GM18526 (cell line): ENCODE results near the gene TENM4.

ENCODE experiments used
- POLR2A ChIP-seq: IDR thresholded peaks from 3 replicates; pipeline ENCODE4 v1.6.1; 2011; ENCODE audit not compliant: insufficient read length; ENCODE audit errors: extremely low read depth

The TENM4 gene

DNA sequence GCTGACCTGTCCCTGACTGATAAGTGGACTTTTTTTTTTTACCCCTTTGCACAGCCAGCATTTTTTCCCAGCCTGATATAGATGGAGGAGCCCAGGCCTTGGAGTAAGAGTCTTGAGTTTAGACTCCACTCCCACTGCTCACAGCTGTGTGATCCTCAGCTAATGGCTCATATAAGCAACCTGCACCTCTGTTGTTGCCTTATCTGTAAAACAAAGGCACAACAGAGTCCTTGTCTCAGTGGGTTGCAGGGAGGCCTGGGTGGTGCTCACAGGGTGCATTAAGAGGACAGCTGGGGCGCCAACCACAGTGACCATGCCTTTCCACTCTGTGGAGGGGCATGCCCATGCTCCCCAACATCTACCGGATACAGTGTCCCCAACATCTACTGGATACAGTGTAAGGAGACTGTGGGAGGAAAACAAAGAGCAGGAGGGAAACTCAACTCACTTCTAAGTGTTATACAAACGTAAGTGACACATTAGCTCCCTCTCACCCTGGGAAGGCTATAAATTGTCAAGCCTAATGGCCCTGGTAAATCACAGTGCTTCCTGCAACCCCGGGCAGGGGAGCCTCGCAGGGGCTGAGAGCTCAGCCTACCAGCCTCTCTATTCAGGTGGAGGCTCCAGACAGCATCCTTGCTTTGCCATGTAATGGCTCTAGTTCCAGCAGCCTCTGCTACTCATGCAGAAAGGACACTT is 109.5 kb downstream of the TENM4 start:
- no peak for TF ChIP-seq POLR2A

DNA sequence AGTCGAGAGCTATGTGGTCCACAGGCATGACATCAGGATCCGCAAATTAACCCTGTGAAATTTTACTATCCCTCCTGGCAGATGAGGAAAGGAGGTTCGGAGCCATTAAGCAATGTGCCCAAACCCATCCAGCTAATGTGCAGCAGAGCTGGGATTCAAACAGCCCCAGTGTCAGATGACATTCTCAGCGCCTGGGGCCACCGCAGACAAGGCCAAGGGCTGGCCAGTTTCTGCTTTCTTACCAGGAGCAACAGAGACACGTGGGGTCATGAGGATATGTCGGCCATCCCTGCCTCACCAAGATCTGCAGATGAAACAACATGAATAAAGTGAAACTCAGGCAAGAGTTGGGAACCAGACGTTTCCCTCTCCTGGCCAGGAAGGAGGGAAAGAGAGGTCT is 110.2 kb downstream of the TENM4 start:
- no peak for TF ChIP-seq POLR2A

DNA sequence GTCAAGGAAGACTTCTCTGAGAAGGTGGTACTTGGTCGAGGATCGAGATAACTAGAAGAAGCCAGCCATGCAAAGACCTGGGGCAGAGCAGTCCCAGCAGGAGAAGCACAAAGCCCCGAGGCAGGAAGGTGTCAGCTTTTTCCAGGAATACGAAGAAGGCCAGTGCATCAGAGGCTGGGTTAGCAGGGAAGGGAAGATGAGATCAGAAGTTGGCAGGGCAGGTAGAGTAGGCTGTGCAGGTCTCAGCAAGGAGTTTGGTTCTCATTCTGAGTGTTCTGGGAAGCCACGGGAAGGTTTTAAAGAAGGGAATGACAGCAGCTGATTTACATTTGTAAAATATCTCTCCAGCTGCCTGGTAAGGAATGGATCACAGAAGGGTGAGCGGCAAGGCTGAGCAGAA is 111.3 kb downstream of the TENM4 start:
- TF ChIP-seq POLR2A, result no peak

DNA sequence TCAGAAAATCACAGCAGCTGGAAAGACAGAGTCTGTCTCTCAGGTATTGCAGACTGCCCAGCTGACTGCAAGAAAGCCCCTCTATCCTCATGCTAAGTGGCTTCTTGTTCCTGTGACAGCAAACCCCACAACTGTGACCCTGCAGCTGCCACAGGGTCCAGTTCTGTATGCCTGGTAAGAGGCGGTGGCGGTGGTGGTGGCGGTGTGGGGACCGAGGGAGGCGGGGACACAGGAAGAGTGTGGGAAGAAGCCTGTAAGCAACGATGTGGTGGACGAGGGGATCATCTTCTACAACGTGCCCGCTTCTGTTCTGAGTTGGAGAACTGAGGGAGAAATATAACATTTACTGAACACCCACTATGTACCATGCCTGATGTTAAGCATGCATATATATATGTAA is 112.4 kb downstream of the TENM4 start:
- TF ChIP-seq POLR2A, result no peak

DNA sequence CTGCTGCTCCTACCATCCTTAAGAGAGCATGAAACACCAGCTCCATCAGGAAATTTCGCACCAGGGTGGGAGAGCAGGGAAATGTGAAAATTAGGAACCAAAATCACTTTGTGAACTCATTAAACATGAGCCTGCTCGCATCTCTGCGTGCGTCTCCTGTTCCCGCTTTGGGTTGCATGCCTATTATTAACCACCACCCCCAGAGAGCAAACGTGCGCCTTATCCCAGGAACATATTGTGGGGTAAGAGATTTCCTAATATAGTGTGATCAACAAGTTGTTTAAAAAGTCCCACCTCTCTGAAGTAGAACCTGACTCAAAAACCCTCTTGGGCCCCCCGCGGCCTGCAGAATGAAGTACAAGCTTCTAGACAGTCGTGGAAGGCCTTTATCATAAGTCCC is 115.0 kb downstream of the TENM4 start:
- TF ChIP-seq POLR2A, result no peak

DNA sequence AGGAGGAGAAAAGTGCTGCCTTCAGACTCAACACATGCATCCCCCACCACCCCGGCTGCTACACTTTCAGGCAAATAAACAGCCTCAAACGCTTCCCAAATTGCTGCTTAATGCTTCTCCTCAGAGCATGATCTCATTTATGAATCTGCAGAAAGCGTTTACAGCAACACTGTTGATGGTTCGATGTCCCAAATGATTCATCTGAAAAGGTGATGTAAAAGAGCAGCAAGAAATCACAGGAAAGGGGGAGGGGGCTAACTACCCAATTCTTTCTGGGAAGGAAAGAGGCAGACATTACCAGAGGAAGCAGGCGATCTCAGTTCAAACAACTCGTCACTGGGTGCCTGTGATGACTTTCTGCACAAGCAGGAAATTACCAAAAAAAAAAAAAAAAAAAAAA is 119.6 kb downstream of the TENM4 start:
- no peak for TF ChIP-seq POLR2A

DNA sequence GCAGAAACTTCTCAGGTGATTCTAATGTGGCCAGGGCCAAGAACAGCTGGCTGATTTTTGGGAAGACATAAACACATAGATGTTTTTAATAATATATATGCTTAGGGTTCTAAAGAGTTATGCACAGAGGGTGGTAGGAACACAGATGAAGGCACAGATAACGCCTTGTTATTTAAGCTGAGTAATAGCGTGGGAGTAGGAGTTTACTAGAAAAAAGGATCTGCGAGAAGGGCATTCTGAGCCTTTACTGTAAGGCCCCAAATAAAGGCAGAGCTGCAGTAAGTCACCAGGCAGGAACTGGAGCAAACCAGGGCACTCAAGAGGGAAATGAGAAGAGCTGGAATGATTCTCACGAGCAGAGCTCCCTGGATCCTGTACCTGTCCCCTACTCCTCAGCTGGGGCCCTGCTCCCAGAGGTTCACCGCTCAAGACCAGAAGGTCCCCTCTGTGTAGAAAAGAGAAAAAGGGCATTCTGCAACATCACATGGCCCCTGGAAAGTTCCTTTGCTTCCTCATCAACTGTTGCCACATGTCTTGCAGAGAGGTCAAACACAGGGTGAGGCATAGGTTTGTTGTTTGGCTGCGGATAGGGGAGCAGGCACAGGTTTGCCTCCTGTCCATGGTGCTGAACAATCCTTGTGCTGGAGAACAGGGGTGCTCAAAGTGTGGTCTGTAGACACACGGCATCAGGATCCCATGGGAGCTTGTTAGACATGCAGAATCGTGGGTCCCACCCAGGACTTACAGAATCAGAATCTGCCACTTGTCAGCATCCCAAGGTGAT is 125.7 kb downstream of the TENM4 start:
- TF ChIP-seq POLR2A, result no peak

DNA sequence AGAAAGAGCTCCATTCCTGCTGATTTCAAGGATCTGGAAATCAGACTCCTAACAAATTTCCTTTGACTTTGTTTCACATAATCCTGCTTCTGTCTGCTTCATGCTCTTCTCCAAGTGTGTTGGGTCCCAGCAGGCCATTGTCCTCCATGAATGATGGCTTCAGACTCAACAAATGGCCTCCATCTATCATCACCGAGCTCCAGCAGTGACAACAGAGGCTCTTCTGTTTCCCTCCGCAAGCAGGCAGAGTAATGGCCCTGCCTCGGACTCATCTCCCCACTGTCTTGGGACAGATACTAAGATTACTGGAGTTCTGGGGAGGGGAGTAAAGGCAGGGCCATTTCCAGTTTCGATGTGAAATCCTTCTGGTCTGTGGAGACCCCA is 127.3 kb downstream of the TENM4 start:
- TF ChIP-seq POLR2A, result no peak

DNA sequence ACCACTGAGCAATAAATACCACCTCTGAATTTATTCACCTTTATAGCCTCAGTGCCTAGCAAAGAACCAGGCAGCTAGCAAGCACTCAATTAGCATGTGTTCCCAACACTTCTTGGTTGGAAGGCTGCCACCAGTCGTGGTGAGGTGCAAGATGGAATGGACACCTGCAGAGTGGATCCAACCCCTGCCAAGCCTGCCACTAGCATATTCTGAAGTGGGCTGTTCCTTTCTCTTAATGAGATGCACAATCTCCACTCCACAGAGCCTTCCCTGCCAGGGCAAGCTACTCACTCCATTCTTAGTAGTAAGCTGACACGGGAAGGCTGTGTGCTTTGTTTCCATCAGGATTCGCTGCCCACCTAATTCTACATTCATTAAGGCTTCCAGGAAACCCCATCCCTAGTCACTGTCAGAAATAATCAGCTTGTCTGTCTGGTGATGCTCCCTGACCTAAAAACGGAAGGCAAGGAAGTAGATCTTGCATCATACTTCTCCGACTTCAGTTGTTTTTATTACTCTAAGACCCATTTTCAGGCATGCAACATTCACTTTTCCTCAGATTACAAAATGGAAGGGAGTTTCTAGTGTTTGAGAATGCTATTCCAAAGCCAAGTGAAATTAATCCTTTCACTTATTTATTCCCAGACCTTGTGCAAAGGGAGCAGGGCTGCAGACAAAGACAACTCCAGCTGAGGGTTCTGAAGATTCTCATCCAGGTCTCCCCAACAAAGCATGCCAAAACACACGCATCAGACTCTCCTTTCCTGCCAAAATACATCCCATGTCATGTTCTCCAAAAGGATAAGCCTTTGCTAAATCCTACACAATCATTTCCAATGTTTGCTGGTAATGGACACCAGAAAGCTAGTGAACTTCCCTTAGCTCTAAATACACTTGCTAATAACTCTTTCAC is 128.0 kb downstream of the TENM4 start:
- TF ChIP-seq POLR2A, result no peak

DNA sequence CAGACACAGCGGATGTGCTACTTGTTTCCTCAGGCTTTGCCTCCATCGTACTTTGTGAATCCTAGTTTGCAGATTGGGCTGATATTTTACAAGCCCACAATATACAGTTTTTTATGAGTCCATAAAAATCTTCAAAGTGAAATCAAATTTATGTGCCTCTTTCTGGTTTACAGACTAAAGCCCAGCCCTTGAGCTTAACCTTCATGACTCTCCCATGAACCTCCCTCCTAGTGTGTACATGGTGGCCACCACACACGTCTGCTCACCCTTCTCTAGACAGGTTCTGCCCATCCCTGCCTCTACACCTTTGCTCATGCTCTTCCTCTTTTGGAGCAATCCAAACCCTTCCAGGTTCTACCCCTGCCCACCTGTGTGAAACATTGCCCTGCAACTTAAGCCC is 129.4 kb downstream of the TENM4 start:
- TF ChIP-seq POLR2A, result no peak

DNA sequence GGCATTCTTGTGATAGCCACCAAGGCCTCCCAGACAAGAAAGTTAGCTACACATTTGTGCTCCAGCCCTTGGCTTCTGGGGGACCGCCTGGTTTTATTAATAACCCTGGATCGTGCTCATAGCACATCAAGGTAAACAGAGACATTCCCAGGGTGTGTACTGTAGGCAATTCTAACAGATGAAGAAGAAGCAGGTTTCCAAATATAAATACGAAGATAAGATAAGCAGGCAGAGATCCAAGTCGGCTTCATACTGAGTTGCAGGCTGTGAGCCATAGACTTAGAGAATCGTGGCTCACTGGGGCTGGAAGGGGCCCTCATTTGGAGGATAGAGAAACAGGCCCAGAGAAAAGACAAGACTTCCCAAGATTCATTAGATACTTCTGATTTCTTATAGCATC is 131.4 kb downstream of the TENM4 start:
- no peak for TF ChIP-seq POLR2A

DNA sequence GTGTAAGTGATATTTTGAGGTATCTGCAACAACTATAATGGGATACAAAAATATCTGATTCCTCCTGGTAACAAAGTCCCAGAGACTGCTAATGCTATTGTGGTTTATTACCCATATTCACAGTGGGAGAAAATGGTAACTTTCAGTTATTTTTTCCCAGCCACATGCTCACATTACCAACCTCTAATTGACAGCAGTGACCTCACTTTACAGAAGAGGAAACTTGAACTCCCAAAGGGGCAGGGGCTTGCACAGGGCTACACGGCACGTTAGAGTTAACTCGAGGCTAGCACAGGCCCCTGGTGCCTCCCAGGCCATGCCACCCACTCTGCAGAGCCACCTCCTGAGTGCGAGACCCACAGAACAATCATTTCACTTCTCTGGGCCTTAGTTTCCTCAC is 132.4 kb downstream of the TENM4 start:
- no peak for TF ChIP-seq POLR2A

DNA sequence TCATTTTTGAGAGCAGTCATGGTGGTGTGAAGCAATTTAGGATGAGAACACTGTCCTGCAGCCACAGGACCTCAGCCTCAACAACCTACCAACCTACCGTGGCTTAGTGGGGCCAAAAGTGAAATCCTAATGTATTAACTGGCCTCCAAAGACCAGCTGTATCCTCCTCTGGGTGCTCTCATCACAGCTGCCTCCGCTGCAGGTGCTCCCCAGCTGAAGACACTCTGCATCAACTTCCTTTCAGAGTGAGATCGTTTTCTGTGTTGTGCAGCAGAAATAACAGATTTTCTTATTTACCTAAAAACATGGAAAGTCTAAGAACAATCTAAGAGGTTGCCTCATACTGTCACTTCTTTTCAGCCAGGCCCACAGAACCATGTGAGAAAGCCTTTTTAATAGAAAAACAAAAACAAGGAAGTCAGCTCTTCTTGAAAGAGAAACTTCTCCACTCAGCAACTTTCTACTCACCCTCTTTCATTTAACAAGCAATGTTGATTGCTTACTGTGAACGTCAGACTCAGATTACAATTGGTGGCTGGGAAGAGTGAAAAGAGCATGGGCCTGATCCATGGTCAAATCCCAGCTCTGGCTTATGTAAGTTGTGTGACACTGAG is 136.1 kb downstream of the TENM4 start:
- TF ChIP-seq POLR2A, result no peak

DNA sequence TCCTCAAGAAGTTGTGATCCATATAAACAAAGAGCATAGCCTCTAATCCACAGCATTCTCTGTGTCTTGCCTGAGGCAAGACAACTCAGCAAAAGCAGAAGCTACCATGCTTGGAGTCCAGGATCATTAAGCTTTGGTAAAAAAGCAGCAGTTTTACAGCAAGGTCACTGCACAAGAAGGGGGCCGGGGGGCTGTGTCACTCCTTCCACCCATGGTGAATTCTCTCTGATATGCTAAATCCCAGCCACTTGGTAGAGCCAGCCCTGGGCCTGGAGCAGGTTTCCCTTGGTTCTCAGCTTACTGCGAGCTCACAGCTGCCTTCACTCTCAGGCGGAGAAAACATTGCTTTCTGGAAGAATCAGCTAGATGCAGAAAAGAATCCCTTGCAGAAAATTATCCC is 144.7 kb downstream of the TENM4 start:
- TF ChIP-seq POLR2A, result no peak
